ENCODE data around the gene OAF. TPM values are rescaled to one million over a fixed set of nuclear protein-coding genes. Genes with fewer than 3 reads are reported as not detected.

Gene OAF
- total RNA-seq, 1 experiment from 2014 or later, result 25.0 TPM

- H3K36me3 ChIP-seq (ENCODE audit: insufficient read depth, low read length, poor library complexity, severe bottlenecking), result no peaks in the 10 kb centered on the region
- intact Hi-C loops (cut with micrococcal nuclease; ENCODE audit: unreplicated experiment), result no loop called here
- TF ChIP-seq EZH2 (IDR thresholded peaks at IDR 0.05; ENCODE audit: borderline replicate concordance, low read depth, low read length, poor library complexity, severe bottlenecking) (no peak), CTCF (conservative IDR thresholded peaks at IDR 0.05; ENCODE audit: low read depth, low read length) (no peak)
- no peak overlapping the region for H3K27ac ChIP-seq (ENCODE audit: low read depth, low read length, poor library complexity, severe bottlenecking)
- ChIA-PET CTCF (no interaction called here), POLR2A (ENCODE audit: low non-redundant PET) (no interaction called here)
- H3K4me1 ChIP-seq (ENCODE audit: insufficient read depth, low read length, poor library complexity, severe bottlenecking), result peaks cover 34% of the 10 kb centered on the region
- no peak for DNase-seq (ENCODE audit: low spot score)
- no peak overlapping the region for H3K4me3 ChIP-seq (ENCODE audit: low read depth, low read length, poor library complexity, severe bottlenecking)
- BruUV-seq (replicated peaks), result no TSS peak
- no peaks in the 10 kb centered on the region for H3K27me3 ChIP-seq (replicated peaks; ENCODE audit: insufficient read depth, low read depth, low read length, poor library complexity)
- no peaks in the 10 kb centered on the region for H3K9me3 ChIP-seq (ENCODE audit: low read depth, low read length, poor library complexity, severe bottlenecking)
Measured at GRCh38 chr11:120208001-120208441, 2.8 kb upstream of the OAF start.

- Histone ChIP-seq H3K27me3 (replicated peaks; ENCODE audit: insufficient read depth, low read depth, low read length, poor library complexity) (no peaks in the 10 kb centered on the region), H3K27ac (ENCODE audit: low read depth, low read length, poor library complexity, severe bottlenecking) (no peak overlapping the region), H3K9me3 (ENCODE audit: low read depth, low read length, poor library complexity, severe bottlenecking) (no peaks in the 10 kb centered on the region), H3K36me3 (ENCODE audit: insufficient read depth, low read length, poor library complexity, severe bottlenecking) (no peaks in the 10 kb centered on the region), H3K4me1 (ENCODE audit: insufficient read depth, low read length, poor library complexity, severe bottlenecking) (peaks cover 34% of the 10 kb centered on the region), H3K4me3 (ENCODE audit: low read depth, low read length, poor library complexity, severe bottlenecking) (no peak overlapping the region)
- POLR2A ChIA-PET (ENCODE audit: low non-redundant PET), result no interaction called here
- no TSS peak for BruUV-seq (replicated peaks)
- CTCF ChIA-PET, result no interaction called here
- peak; percentile 80 for DNase-seq (ENCODE audit: low spot score)
- intact Hi-C loops (cut with micrococcal nuclease; ENCODE audit: unreplicated experiment), result no loop called here
- TF ChIP-seq EZH2 (IDR thresholded peaks at IDR 0.05; ENCODE audit: borderline replicate concordance, low read depth, low read length, poor library complexity, severe bottlenecking), result no peak
- TF ChIP-seq CTCF (conservative IDR thresholded peaks at IDR 0.05; ENCODE audit: low read depth, low read length), result no peak
Measured at GRCh38 chr11:120208777-120209176, 2.1 kb upstream of the OAF start.

GRCh38 chr11:120209746-120210625 is 846 bp upstream of the OAF start:
- Histone ChIP-seq H3K4me1 (ENCODE audit: insufficient read depth, low read length, poor library complexity, severe bottlenecking) (peaks cover 34% of the 10 kb centered on the region), H3K27me3 (replicated peaks; ENCODE audit: insufficient read depth, low read depth, low read length, poor library complexity) (no peaks in the 10 kb centered on the region), H3K36me3 (ENCODE audit: insufficient read depth, low read length, poor library complexity, severe bottlenecking) (no peaks in the 10 kb centered on the region), H3K4me3 (ENCODE audit: low read depth, low read length, poor library complexity, severe bottlenecking) (peak overlapping the region; percentile 82), H3K27ac (ENCODE audit: low read depth, low read length, poor library complexity, severe bottlenecking) (peak overlapping the region; percentile 80), H3K9me3 (ENCODE audit: low read depth, low read length, poor library complexity, severe bottlenecking) (no peaks in the 10 kb centered on the region)
- TF ChIP-seq EZH2 (IDR thresholded peaks at IDR 0.05; ENCODE audit: borderline replicate concordance, low read depth, low read length, poor library complexity, severe bottlenecking) (no peak), CTCF (conservative IDR thresholded peaks at IDR 0.05; ENCODE audit: low read depth, low read length) (no peak)
- no peak for DNase-seq (ENCODE audit: low spot score)
- ChIA-PET POLR2A (ENCODE audit: low non-redundant PET) (no interaction called here), CTCF (no interaction called here)
- BruUV-seq (replicated peaks), result TSS peak; percentile 58
- intact Hi-C loops (cut with micrococcal nuclease; ENCODE audit: unreplicated experiment), result no loop called here

Measured in A673 (cell line).